ENCODE measurements around the gene CSTB.
A peak's percentile ranks its signal among the peaks of the same experiment; 100 is the strongest.

Gene CSTB

DNA sequence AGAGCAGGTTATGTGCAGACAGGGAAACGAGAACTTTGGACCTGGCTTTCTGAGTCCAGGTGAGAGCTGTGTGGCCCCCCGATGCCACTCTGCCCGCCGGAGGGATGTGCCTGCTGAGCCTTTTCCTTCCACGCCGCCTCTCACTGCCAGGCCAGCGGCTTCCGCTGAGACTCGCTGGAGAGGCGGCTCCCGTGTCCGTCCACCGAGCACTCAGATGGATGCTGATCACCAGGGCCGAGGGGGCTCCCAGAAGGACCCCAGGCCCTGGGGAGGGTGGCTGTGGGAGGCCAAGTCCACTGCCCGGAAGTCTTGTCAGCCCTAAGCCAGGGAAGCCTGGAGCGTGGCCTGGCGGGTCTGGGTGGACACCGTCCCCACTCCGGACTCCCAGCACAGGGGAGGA is 16.5 kb downstream of the CSTB start:
- Histone ChIP-seq H3K27me3 (ENCODE audit: control insufficient read depth in 2 of 2, insufficient read depth in 2 of 2, low read length in 2 of 2) (no peaks in the 10 kb centered on the region), H3K36me3 (ENCODE audit: control insufficient read depth in 2 of 2, insufficient read depth in 2 of 2, low read length in 2 of 2) (peaks cover 39 to 42% of the 10 kb centered on the region in 2 donors), H3K27ac (ENCODE audit: low read depth in 2 of 2, low read length in 2 of 2) (no peak overlapping the region)

DNA sequence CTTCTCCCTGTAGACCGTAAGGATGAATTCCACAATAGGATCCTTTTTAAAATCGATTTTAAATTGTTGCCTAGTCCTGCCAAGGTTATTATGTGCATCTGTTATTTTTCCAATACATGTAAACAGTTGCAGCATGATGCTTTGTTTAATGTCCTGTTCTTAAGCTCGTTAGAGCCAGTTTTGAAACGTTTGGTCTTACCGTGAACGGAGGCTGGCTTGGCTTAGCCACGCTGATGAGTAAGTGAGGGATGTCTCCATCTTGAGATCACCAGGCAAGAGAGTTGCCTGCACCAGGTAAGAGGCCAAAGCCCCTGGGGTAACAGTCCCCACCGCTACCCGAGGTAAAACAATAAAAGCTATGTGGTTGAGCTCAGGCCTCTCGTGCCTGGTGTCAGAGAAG is 17.3 kb downstream of the CSTB start:
- H3K9ac ChIP-seq (ENCODE audit: low read depth in 1 of 2, low read length in 2 of 2): no peak overlapping the region
- no peaks in the 10 kb centered on the region for H3K9me3 ChIP-seq (ENCODE audit: control insufficient read depth in 2 of 2, low read length in 2 of 2)
- no peak overlapping the region for H3K27ac ChIP-seq (ENCODE audit: low read depth in 2 of 2, low read length in 2 of 2)
- H3K4me3 ChIP-seq (ENCODE audit: low read length in 2 of 2): no peak overlapping the region
- peaks cover 47 to 50% of the 10 kb centered on the region in 2 donors for H3K36me3 ChIP-seq (ENCODE audit: control insufficient read depth in 2 of 2, insufficient read depth in 2 of 2, low read length in 2 of 2)
- H3K27me3 ChIP-seq (ENCODE audit: control insufficient read depth in 2 of 2, insufficient read depth in 2 of 2, low read length in 2 of 2): no peaks in the 10 kb centered on the region
- peaks cover 0 to 2% of the 10 kb centered on the region in 2 donors for H3K4me1 ChIP-seq (ENCODE audit: control insufficient read depth in 2 of 2, insufficient read depth in 2 of 2, low read length in 2 of 2)

More for the DNA sequence above, 16.5 kb downstream of the CSTB start:
- Histone ChIP-seq H3K4me1 (ENCODE audit: control insufficient read depth in 2 of 2, insufficient read depth in 2 of 2, low read length in 2 of 2) (peaks cover 0 to 2% of the 10 kb centered on the region in 2 donors), H3K9me3 (ENCODE audit: control insufficient read depth in 2 of 2, low read length in 2 of 2) (no peaks in the 10 kb centered on the region), H3K9ac (ENCODE audit: low read depth in 1 of 2, low read length in 2 of 2) (no peak overlapping the region), H3K4me3 (ENCODE audit: low read length in 2 of 2) (no peak overlapping the region)

DNA sequence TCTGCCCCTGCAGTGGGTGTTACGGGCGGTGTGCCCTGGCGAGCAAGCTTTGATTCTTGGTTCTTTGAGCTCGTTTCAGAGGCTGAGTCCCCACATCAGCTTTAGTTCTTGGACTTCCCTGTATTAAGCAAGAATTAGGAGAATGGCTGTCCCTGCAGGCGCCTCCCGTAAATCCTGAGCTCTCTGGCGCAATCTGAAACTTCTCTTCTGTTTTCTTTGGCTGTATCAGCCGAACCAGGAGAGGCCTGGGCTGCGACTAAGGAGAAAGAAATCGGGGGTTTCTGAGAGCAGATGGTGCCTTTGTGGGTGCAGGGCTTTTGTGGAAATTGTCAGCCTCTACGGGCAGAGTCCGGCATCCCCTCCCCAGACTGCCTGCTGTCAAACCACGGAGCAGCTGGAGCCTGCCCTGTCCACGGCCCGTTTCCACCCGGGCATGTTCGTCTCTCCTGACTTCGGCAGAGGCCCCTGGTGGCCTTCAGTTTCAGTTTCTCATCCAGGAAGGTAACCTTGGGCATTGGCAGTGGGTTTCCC is 17.9 kb downstream of the CSTB start:
- Histone ChIP-seq H3K9ac (ENCODE audit: low read depth in 1 of 2, low read length in 2 of 2) (peak overlapping the region in 1 of 2 donors; percentile 14), H3K4me3 (ENCODE audit: low read length in 2 of 2) (peak overlapping the region in 1 of 2 donors; percentile 4), H3K27ac (ENCODE audit: low read depth in 2 of 2, low read length in 2 of 2) (no peak overlapping the region), H3K4me1 (ENCODE audit: control insufficient read depth in 2 of 2, insufficient read depth in 2 of 2, low read length in 2 of 2) (peaks cover 0 to 2% of the 10 kb centered on the region in 2 donors), H3K9me3 (ENCODE audit: control insufficient read depth in 2 of 2, low read length in 2 of 2) (no peaks in the 10 kb centered on the region), H3K36me3 (ENCODE audit: control insufficient read depth in 2 of 2, insufficient read depth in 2 of 2, low read length in 2 of 2) (peaks cover 53 to 57% of the 10 kb centered on the region in 2 donors), H3K27me3 (ENCODE audit: control insufficient read depth in 2 of 2, insufficient read depth in 2 of 2, low read length in 2 of 2) (no peaks in the 10 kb centered on the region)

DNA sequence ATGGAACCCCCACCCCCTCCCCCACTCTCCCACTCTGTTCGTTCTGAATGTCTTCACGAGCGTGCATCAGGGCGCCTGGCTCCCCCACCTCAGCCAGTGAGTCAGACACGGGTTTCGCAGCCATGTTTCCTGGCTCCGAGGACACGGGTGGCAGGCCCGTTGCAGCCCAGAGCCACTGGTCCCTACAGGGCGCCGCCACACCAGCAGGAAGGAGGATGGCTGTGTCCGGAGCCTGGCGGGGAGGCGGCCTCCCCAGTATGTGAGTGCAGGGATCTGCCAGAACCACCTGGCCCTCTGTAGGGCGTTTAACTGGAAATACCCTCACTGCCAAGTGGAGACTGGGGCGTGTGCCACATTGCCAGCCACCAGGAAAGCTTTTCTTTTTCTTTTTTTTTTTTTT is 18.5 kb downstream of the CSTB start:
- Histone ChIP-seq H3K36me3 (ENCODE audit: control insufficient read depth in 2 of 2, insufficient read depth in 2 of 2, low read length in 2 of 2) (peaks cover 59 to 62% of the 10 kb centered on the region in 2 donors), H3K9ac (ENCODE audit: low read depth in 1 of 2, low read length in 2 of 2) (no peak overlapping the region), H3K9me3 (ENCODE audit: control insufficient read depth in 2 of 2, low read length in 2 of 2) (no peaks in the 10 kb centered on the region), H3K27me3 (ENCODE audit: control insufficient read depth in 2 of 2, insufficient read depth in 2 of 2, low read length in 2 of 2) (no peaks in the 10 kb centered on the region), H3K4me3 (ENCODE audit: low read length in 2 of 2) (no peak overlapping the region), H3K27ac (ENCODE audit: low read depth in 2 of 2, low read length in 2 of 2) (no peak overlapping the region), H3K4me1 (ENCODE audit: control insufficient read depth in 2 of 2, insufficient read depth in 2 of 2, low read length in 2 of 2) (peaks cover 0 to 2% of the 10 kb centered on the region in 2 donors)

DNA sequence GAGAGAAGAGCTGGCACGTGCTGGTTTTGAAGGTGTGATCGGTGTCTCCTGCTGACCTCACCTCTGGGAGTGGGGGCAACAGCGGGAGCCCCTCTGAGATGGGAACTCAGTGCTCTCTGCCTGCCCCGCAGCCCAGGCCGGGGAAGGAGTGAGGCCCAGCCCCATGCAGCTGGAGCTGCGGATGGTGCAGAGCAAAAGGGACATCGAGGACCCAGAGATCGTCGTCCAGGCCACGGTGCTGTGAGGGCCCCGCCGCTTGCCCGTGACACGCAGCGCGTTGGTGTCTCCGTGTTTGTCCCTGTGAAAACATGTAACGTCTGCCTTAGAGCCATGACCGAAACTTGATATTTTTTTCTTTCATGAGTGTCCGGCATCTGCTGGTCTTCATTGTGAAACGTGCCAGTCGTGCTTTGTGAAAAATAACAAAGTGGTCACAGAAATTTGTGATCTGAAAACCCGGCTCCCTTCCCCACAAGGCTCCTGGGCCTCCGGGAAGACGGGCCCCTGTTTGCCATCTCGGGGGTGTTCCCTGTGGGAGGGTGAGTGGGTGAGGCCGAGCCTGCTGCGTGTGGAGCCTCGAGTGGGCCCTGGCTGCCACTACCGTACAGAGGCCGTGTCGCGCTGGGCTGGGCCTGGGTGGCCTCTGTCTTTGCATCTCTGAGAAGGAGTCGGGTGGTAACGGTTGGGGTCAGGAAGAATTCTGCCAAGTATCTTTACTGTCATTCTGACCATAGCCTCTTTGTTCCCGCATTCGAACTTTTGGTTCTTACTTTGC is 20.1 kb downstream of the CSTB start:
- H3K27ac ChIP-seq (ENCODE audit: low read depth in 2 of 2, low read length in 2 of 2): no peak overlapping the region
- H3K36me3 ChIP-seq (ENCODE audit: control insufficient read depth in 2 of 2, insufficient read depth in 2 of 2, low read length in 2 of 2): peaks cover 60 to 67% of the 10 kb centered on the region in 2 donors
- H3K4me3 ChIP-seq (ENCODE audit: low read length in 2 of 2): no peak overlapping the region
- H3K9me3 ChIP-seq (ENCODE audit: control insufficient read depth in 2 of 2, low read length in 2 of 2): no peaks in the 10 kb centered on the region
- H3K4me1 ChIP-seq (ENCODE audit: control insufficient read depth in 2 of 2, insufficient read depth in 2 of 2, low read length in 2 of 2): peaks cover 0 to 2% of the 10 kb centered on the region in 2 donors
- no peak overlapping the region for H3K9ac ChIP-seq (ENCODE audit: low read depth in 1 of 2, low read length in 2 of 2)
- no peaks in the 10 kb centered on the region for H3K27me3 ChIP-seq (ENCODE audit: control insufficient read depth in 2 of 2, insufficient read depth in 2 of 2, low read length in 2 of 2)

DNA sequence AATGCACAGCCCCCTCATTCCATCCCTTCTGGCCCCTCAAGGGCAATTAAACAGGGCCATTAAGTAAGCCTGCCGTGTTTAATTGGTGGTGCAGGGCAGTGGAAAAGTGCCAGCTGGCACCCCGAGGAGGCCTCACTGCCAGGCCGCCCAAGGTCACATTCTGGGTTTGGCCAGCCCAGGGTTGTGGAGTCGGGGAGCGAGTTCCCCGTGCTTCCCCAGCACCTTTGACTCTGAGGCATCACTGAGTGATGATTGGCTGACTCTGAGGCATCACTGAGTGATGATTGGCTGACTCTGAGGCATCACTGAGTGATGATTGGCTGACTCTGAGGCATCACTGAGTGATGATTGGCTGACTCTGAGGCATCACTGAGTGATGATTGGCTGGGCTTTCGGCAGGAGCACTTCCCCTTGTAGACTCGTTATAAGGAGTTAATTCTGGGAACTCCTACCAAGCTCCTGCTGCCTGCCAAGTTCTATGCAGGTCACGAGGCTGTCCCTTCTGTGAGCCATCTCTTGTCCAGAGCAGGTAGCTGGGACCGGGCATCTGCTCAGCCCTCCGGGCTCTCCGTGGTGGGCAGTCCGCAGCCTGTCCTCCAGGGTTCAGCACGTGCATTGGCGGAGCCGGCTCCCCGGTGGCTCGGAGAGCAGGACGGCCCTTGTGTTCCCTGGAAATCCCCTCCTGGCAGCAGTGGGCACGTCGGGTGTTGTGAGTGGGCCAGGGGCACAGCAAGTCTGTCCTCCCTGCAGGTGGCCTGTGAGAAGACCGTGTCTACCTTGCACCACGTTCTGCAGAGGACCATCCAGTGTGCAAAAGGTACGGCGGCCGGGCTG is 20.9 kb downstream of the CSTB start:
- Histone ChIP-seq H3K36me3 (ENCODE audit: control insufficient read depth in 2 of 2, insufficient read depth in 2 of 2, low read length in 2 of 2) (peaks cover 67 to 70% of the 10 kb centered on the region in 2 donors), H3K27ac (ENCODE audit: low read depth in 2 of 2, low read length in 2 of 2) (no peak overlapping the region), H3K4me3 (ENCODE audit: low read length in 2 of 2) (no peak overlapping the region), H3K9ac (ENCODE audit: low read depth in 1 of 2, low read length in 2 of 2) (no peak overlapping the region), H3K4me1 (ENCODE audit: control insufficient read depth in 2 of 2, insufficient read depth in 2 of 2, low read length in 2 of 2) (peaks cover 0 to 2% of the 10 kb centered on the region in 2 donors), H3K9me3 (ENCODE audit: control insufficient read depth in 2 of 2, low read length in 2 of 2) (no peaks in the 10 kb centered on the region), H3K27me3 (ENCODE audit: control insufficient read depth in 2 of 2, insufficient read depth in 2 of 2, low read length in 2 of 2) (no peaks in the 10 kb centered on the region)

DNA sequence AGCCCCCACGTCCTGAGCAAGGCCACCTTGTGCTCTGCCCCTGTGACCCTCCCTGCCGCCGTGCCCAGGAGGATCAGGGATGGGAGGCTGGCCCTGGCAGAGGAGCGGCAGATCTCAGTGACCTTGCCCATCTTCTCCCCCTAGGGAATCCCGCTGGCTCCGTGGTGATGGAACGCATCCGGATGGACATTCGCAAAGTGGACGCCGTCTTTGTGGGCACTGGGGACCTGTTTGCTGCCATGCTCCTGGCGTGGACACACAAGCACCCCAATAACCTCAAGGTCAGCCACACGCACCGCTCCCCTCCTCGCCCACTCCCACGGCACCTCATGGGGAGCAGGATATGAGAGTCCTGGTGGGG is 22.7 kb downstream of the CSTB start:
- Histone ChIP-seq H3K36me3 (ENCODE audit: control insufficient read depth in 2 of 2, insufficient read depth in 2 of 2, low read length in 2 of 2) (peaks cover 57 to 70% of the 10 kb centered on the region in 2 donors), H3K9me3 (ENCODE audit: control insufficient read depth in 2 of 2, low read length in 2 of 2) (no peaks in the 10 kb centered on the region), H3K27me3 (ENCODE audit: control insufficient read depth in 2 of 2, insufficient read depth in 2 of 2, low read length in 2 of 2) (no peaks in the 10 kb centered on the region), H3K9ac (ENCODE audit: low read depth in 1 of 2, low read length in 2 of 2) (no peak overlapping the region), H3K4me1 (ENCODE audit: control insufficient read depth in 2 of 2, insufficient read depth in 2 of 2, low read length in 2 of 2) (peaks cover 0 to 2% of the 10 kb centered on the region in 2 donors), H3K27ac (ENCODE audit: low read depth in 2 of 2, low read length in 2 of 2) (no peak overlapping the region), H3K4me3 (ENCODE audit: low read length in 2 of 2) (no peak overlapping the region)

DNA sequence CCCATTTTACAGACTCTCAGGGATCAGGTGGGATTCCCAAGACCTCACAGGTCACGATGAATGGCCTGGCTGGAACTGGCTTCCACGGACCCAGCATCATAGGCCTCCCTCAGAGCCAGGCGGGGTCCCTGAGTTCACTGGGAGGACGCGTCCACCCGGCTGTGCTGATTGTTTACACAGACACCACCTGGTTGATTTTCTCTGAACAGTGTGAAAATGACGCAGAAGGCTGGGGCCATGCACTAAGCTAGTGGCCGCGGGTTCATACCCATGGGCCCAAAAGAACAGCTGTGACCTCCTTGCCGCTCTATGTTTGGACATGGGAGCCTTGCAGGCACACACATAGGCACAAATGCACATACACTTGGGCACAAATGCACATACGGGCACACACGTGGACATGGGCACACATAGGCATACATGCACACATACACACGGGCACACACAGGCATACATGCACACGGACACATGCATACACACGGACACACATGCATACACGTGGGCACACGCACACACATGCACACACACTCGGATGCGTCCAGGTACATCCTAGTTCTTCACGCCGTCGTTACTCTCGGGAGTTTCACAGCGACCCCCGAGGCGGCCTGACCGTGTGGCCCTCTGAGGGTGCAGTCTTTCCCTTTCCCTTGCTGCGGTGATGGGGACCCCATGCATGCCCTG is 23.2 kb downstream of the CSTB start:
- Histone ChIP-seq H3K9me3 (ENCODE audit: control insufficient read depth in 2 of 2, low read length in 2 of 2) (no peaks in the 10 kb centered on the region), H3K27ac (ENCODE audit: low read depth in 2 of 2, low read length in 2 of 2) (no peak overlapping the region), H3K36me3 (ENCODE audit: control insufficient read depth in 2 of 2, insufficient read depth in 2 of 2, low read length in 2 of 2) (peaks cover 55 to 73% of the 10 kb centered on the region in 2 donors), H3K4me3 (ENCODE audit: low read length in 2 of 2) (no peak overlapping the region), H3K27me3 (ENCODE audit: control insufficient read depth in 2 of 2, insufficient read depth in 2 of 2, low read length in 2 of 2) (no peaks in the 10 kb centered on the region), H3K9ac (ENCODE audit: low read depth in 1 of 2, low read length in 2 of 2) (no peak overlapping the region), H3K4me1 (ENCODE audit: control insufficient read depth in 2 of 2, insufficient read depth in 2 of 2, low read length in 2 of 2) (peaks cover 0 to 2% of the 10 kb centered on the region in 2 donors)

DNA sequence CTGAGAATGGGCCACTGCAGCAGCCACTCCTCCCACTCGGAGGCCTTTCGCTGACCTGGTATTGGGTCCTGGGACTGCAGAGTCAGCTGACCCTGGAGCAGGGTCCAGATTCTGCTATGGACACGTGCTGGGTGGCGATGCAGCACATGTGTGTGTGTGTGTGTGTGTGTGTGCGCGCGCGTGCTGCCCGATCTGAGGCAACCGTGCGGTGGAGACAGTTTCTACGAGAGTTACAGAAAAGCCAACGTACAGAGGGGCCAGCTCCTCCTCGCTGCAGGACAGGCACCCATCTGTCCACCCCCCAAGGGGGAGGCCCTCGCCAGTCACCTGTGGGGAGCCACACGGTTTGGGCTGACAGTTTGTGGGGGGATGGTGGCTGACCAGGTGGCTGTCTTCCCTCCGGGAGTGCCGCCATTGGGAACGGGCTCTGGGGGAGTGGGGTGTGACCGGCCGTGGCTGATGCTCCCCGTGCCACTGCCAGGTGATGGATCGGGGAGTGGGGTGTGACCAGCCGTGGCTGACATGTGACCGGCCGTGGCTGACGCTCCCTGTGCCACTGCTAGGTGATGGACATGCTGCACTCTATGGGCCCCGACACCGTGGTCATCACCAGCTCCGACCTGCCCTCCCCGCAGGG is 24.0 kb downstream of the CSTB start:
- Histone ChIP-seq H3K9ac (ENCODE audit: low read depth in 1 of 2, low read length in 2 of 2) (no peak overlapping the region), H3K27ac (ENCODE audit: low read depth in 2 of 2, low read length in 2 of 2) (no peak overlapping the region), H3K36me3 (ENCODE audit: control insufficient read depth in 2 of 2, insufficient read depth in 2 of 2, low read length in 2 of 2) (peaks cover 58 to 81% of the 10 kb centered on the region in 2 donors), H3K4me3 (ENCODE audit: low read length in 2 of 2) (no peak overlapping the region), H3K27me3 (ENCODE audit: control insufficient read depth in 2 of 2, insufficient read depth in 2 of 2, low read length in 2 of 2) (no peaks in the 10 kb centered on the region), H3K4me1 (ENCODE audit: control insufficient read depth in 2 of 2, insufficient read depth in 2 of 2, low read length in 2 of 2) (no peaks in the 10 kb centered on the region), H3K9me3 (ENCODE audit: control insufficient read depth in 2 of 2, low read length in 2 of 2) (no peaks in the 10 kb centered on the region)
